Measurements from ENCODE around the gene IDUA. TPM values are rescaled to one million over a fixed set of nuclear protein-coding genes. Genes with fewer than 3 reads are reported as not detected.
"Not testable (repeated sequence)": the region's sequence is repeated elsewhere in the genome, so short reads cannot be mapped to it uniquely, and the experiment has no call there.

IDUA gene
- total RNA-seq, 1 donor from 2014 or later = 2.6 TPM

DNA sequence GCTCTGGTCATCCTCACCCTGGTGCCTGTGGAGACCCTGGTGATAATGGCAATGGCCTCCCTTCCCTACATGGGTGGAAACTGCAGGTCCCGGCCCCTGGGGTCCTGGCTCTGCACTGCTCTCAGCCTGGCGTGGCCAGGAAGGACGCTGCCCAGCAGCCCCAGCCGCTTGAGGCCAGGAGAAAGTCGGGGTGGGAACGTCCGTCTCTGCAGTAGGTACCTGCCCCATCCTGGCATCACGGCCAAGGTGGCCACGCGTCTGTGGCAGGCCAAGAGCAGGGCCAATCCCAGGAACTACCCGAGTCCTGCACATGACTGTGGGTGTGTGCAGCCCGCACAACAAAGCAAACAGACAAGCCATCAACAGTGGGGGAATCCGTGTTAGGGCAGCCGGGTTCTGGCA, 58.4 kb downstream of the IDUA start:
- FAIRE-seq (no peak), DNase-seq (ENCODE audit: low read depth) (no peak)
- H3K4me3 ChIP-seq (ENCODE audit: low read depth, low read length) = no peak overlapping the region
- no peaks in the 10 kb centered on the region for H3K36me3 ChIP-seq (ENCODE audit: control insufficient read depth, insufficient read depth, low read length)
- H3K27me3 ChIP-seq (ENCODE audit: control insufficient read depth, insufficient read depth, low read length) = peaks cover 2% of the 10 kb centered on the region
- TF ChIP-seq, protein P1, sequence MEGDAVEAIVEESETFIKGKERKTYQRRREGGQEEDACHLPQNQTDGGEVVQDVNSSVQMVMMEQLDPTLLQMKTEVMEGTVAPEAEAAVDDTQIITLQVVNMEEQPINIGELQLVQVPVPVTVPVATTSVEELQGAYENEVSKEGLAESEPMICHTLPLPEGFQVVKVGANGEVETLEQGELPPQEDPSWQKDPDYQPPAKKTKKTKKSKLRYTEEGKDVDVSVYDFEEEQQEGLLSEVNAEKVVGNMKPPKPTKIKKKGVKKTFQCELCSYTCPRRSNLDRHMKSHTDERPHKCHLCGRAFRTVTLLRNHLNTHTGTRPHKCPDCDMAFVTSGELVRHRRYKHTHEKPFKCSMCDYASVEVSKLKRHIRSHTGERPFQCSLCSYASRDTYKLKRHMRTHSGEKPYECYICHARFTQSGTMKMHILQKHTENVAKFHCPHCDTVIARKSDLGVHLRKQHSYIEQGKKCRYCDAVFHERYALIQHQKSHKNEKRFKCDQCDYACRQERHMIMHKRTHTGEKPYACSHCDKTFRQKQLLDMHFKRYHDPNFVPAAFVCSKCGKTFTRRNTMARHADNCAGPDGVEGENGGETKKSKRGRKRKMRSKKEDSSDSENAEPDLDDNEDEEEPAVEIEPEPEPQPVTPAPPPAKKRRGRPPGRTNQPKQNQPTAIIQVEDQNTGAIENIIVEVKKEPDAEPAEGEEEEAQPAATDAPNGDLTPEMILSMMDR (IDR thresholded peaks at IDR 0.05; ENCODE audit: insufficient read depth, low read length, severe bottlenecking) = no peak

DNA sequence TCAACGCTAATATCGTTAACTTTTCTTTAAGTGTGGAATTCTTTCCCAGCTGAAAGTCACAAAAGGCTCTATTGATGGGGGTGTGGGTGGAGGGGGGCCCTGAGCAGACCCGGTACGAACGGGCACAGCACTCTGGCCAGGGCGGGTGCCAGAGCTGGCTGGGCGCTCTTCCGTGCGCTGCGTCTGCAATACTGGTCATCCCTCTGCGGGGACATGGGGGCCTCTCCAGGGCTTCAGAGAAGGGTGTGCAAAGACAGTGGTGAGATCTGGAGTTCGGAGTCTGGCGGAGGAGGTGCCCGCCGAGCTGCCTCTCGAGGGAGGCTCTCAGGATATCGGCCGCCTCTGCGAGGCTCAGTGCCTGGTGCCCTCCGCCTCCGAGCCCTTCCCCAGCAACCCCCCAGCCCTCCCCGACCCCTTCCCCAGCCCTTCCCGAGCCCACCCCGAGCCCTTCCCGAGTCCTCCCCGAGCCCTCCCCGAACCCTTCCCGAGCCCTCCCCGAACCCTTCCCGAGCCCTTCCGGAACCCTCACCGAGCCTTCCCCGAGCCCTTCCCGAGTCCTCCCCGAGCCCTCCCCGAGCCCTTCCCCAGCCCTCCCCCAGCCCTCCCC, 58.9 kb downstream of the IDUA start:
- DNase-seq (ENCODE audit: low read depth) (no peak), FAIRE-seq (no peak)
- Histone ChIP-seq H3K4me3 (ENCODE audit: low read depth, low read length) (peak overlapping the region; percentile 22), H3K27me3 (ENCODE audit: control insufficient read depth, insufficient read depth, low read length) (peaks cover 5% of the 10 kb centered on the region), H3K36me3 (ENCODE audit: control insufficient read depth, insufficient read depth, low read length) (no peaks in the 10 kb centered on the region)
- TF ChIP-seq, protein P1 (IDR thresholded peaks at IDR 0.05; ENCODE audit: insufficient read depth, low read length, severe bottlenecking) = no peak

DNA sequence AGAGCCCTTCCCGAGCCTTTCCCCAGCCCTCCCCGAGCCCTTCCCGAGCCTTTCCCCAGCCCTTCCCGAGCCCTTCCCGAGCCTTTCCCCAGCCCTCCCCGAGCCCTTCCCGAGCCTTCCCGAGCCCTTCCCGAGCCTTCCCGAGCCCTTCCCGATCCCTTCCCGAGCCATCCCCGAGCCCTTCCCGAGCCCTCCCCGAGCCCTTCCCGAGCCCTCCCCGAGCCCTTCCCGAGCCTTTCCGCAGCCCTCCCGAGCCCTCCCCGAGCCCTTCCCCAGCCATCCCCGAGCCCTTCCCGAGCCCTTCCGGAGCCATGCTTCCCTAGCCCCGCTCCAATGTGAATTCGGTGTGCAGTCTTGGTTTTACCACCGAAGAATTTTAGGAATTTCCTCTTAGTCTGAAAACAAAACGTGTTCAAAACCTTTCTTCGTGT, 59.8 kb downstream of the IDUA start:
- peak overlapping the region; percentile 9 for H3K4me3 ChIP-seq (ENCODE audit: low read depth, low read length)
- FAIRE-seq; H3K36me3 ChIP-seq (ENCODE audit: control insufficient read depth, insufficient read depth, low read length); H3K27me3 ChIP-seq (ENCODE audit: control insufficient read depth, insufficient read depth, low read length): not testable (repeated sequence)
- DNase-seq (ENCODE audit: low read depth) = peak; percentile 18

DNA sequence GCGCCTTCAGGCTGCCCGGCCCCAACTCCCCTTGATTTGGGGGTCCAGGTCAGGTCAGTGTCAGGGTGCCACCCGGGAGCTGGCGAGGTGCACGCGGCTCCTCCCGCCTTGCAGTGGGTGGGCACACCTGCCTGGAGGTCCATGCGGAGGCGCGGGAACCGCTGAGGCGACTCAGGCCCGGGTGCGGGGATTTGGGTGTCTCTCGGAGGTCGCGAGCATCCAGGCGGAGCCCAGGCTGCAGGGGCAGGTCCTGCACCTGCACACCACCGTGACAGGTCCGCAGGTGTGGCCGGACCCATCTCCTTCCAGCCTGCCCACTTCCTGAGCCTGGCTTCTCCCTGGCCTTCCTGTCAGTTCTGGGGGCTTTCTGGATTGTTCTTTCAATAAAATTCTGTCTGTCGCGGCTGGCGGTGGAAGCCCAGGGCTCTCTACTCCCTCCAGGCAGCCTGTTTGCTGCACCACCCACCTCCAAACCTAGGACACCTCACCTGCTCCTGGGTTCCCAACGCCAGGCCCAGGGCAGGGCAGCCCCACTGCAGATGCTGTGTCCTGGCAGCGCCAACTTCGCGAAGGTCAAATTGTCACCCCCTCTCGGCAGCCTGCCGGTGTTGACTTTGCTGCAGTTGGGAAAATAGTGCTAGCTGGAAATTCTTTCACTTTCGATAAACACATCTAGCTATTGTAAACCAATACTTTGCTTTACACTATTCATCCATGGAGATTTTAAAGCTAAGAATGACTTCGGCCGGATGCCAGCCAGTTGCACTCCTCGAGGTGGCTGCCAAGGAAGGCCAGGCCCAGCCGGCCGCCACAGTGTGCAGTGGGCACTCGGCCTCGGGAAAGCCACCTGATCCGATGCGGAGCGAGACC, 60.5 kb downstream of the IDUA start:
- FAIRE-seq (no peak), DNase-seq (ENCODE audit: low read depth) (no peak)
- Histone ChIP-seq H3K27me3 (ENCODE audit: control insufficient read depth, insufficient read depth, low read length) (peaks cover 11% of the 10 kb centered on the region), H3K4me3 (ENCODE audit: low read depth, low read length) (no peak overlapping the region), H3K36me3 (ENCODE audit: control insufficient read depth, insufficient read depth, low read length) (no peaks in the 10 kb centered on the region)
- TF ChIP-seq, protein P1 (IDR thresholded peaks at IDR 0.05; ENCODE audit: insufficient read depth, low read length, severe bottlenecking) = no peak

DNA sequence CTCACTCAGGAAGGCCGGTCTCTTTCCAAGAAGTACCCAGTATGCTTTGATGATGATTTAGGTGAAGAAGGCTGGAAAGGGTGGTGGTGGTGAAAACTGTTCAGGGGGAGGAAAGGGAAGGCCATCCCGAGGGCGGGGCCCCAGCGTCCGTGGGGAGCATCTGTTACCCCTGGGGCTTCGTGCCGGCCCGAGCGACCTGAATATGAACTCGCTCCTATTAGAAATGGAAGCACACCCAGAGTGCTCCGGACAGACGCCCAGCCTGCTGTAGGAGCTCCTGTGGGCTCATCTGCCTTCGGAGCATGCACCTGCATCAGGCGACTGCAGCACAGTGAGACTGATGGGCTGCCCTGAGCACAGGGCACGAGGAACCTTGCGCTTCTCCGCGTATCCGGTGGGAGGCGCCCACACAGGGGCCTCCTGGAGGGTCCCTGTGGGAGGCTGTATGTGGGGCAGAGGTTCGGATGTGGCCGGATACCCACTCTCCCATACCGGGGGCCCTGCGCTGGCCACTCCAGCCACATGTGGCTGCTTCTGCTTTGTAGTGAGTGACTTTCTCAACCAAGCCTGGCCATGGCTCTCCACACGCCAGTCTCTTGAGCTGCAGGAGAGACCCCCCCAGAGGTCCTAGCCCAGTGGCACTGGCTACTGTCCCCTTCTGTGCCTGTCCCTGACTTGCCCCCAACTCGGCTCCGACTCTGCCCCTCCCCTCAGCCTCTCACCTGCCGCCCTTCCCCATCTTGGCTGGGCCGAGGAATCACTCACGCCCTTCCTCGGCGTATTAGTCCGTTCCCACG, 61.3 kb downstream of the IDUA start:
- H3K4me3 ChIP-seq (ENCODE audit: low read depth, low read length) = no peak overlapping the region
- H3K27me3 ChIP-seq (ENCODE audit: control insufficient read depth, insufficient read depth, low read length) = peaks cover 19% of the 10 kb centered on the region
- no peaks in the 10 kb centered on the region for H3K36me3 ChIP-seq (ENCODE audit: control insufficient read depth, insufficient read depth, low read length)
- FAIRE-seq (no peak), DNase-seq (ENCODE audit: low read depth) (no peak)
- TF ChIP-seq, protein P1 (IDR thresholded peaks at IDR 0.05; ENCODE audit: insufficient read depth, low read length, severe bottlenecking) = no peak

Data from bronchial epithelial cell (primary cell).